SK-N-SH treated with all-trans-retinoic acid at 6 μM for 48 hours (cell line): ENCODE results near the gene MX2.

ENCODE experiments used
- ATAC-seq: fragments of 200-7000 bp; cut with Tn5 transposase; 3 replicates; pipeline ENCODE4 v1.9.1; 2020; ENCODE audit warnings: mild to moderate bottlenecking, moderate library complexity
- ARNTL ChIP-seq: fragments of 450-650 bp; formaldehyde crosslinking; IDR thresholded peaks from 2 replicates; pipeline ENCODE4 v1.5.0; 2020; ENCODE audit warnings: low read depth, mild to moderate bottlenecking, moderate library complexity, borderline replicate concordance
- BACH2 ChIP-seq: fragments of 250-450 bp; sonication (Bioruptor Pico); IDR thresholded peaks from 2 replicates; pipeline ENCODE4 v1.9.0; 2021; ENCODE audit warnings: mild to moderate bottlenecking, borderline replicate concordance
- CSDC2 ChIP-seq: fragments of 250-450 bp; sonication (Bioruptor Pico); IDR thresholded peaks from 2 replicates; pipeline ENCODE4 v1.5.0; 2020; ENCODE audit warnings: mild to moderate bottlenecking, moderate library complexity
- ESRRG ChIP-seq: fragments of 250-450 bp; sonication (Bioruptor Pico); IDR thresholded peaks from 2 replicates; pipeline ENCODE4 v1.6.1; 2021; ENCODE audit warnings: mild to moderate bottlenecking
- GLIS3 ChIP-seq: fragments of 250-450 bp; sonication (Bioruptor Pico); IDR thresholded peaks from 2 replicates; pipeline ENCODE4 v1.5.0; 2020; ENCODE audit warnings: mild to moderate bottlenecking, moderate library complexity
- ISL1 ChIP-seq: fragments of 250-450 bp; sonication (Bioruptor Pico); IDR thresholded peaks from 2 replicates; pipeline ENCODE4 v2.1.2; 2022; ENCODE audit warnings: mild to moderate bottlenecking, moderate library complexity
- OSR1 ChIP-seq: fragments of 250-450 bp; sonication (Bioruptor Pico); IDR thresholded peaks from 2 replicates; pipeline ENCODE4 v1.8.0; 2022; ENCODE audit warnings: moderate library complexity, mild to moderate bottlenecking, inconsistent platforms
- PPARA ChIP-seq: fragments of 250-450 bp; sonication (Bioruptor Pico); IDR thresholded peaks from 2 replicates; pipeline ENCODE4 v1.5.0; 2020; ENCODE audit warnings: mild to moderate bottlenecking, borderline replicate concordance
- SNAI2 ChIP-seq: fragments of 250-450 bp; sonication (Bioruptor Pico); IDR thresholded peaks from 2 replicates; pipeline ENCODE4 v1.5.0; 2020; ENCODE audit warnings: mild to moderate bottlenecking, moderate library complexity
- TCF4 ChIP-seq: fragments of 250-450 bp; sonication (Bioruptor Pico); IDR thresholded peaks from 2 replicates; pipeline ENCODE4 v1.8.0; 2021; ENCODE audit warnings: mild to moderate bottlenecking, moderate library complexity, borderline replicate concordance
- TOX ChIP-seq: fragments of 250-450 bp; sonication (Bioruptor Pico); IDR thresholded peaks from 2 replicates; pipeline ENCODE4 v1.8.0; 2021; ENCODE audit warnings: mild to moderate bottlenecking, moderate library complexity, borderline replicate concordance
- ZC3H10 ChIP-seq: fragments of 250-450 bp; sonication (Bioruptor Pico); IDR thresholded peaks from 2 replicates; pipeline ENCODE4 v1.5.1; 2021; ENCODE audit warnings: mild to moderate bottlenecking, moderate library complexity
- ZFP3 ChIP-seq: fragments of 250-450 bp; sonication (Bioruptor Pico); IDR thresholded peaks from 2 replicates; pipeline ENCODE4 v1.5.0; 2020; ENCODE audit warnings: mild to moderate bottlenecking, moderate library complexity
- ZFP30 ChIP-seq: fragments of 450-650 bp; formaldehyde crosslinking; IDR thresholded peaks from 2 replicates; pipeline ENCODE4 v1.5.0; 2022; ENCODE audit warnings: mild to moderate bottlenecking, moderate library complexity
- ZNF565 ChIP-seq: fragments of 450-650 bp; formaldehyde crosslinking; conservative IDR thresholded peaks from 2 replicates; pipeline ENCODE4 v1.5.0; 2020; ENCODE audit warnings: low read depth, mild to moderate bottlenecking, moderate library complexity
- ZNF70 ChIP-seq: fragments of 450-650 bp; formaldehyde crosslinking; IDR thresholded peaks from 2 replicates; pipeline ENCODE4 v1.5.0; 2020; ENCODE audit warnings: mild to moderate bottlenecking, moderate library complexity
- ZNF8 ChIP-seq: fragments of 450-650 bp; formaldehyde crosslinking; IDR thresholded peaks from 2 replicates; pipeline ENCODE4 v1.5.0; 2020; ENCODE audit warnings: mild to moderate bottlenecking, moderate library complexity
- TF ChIP-seq, protein P1 (sequence below): fragments of 250-450 bp; sonication (Bioruptor Pico); IDR thresholded peaks from 2 replicates; pipeline ENCODE4 v1.5.0; 2020; ENCODE audit warnings: mild to moderate bottlenecking, moderate library complexity
- TF ChIP-seq, protein P2 (sequence below): fragments of 250-450 bp; sonication (Bioruptor Pico); IDR thresholded peaks from 2 replicates; pipeline ENCODE4 v1.8.0; 2020; ENCODE audit warnings: mild to moderate bottlenecking, moderate library complexity, borderline replicate concordance
- TF ChIP-seq, protein P3 (sequence below): fragments of 250-450 bp; sonication (Bioruptor Pico); IDR thresholded peaks from 2 replicates; pipeline ENCODE4 v1.5.1; 2020; ENCODE audit warnings: low read depth, mild to moderate bottlenecking, moderate library complexity
- TF ChIP-seq, protein P4 (sequence below): fragments of 250-450 bp; sonication (Bioruptor Pico); IDR thresholded peaks from 2 replicates; pipeline ENCODE4 v1.8.0; 2021; ENCODE audit warnings: low read depth, mild to moderate bottlenecking, moderate library complexity, borderline replicate concordance
- TF ChIP-seq, protein P5 (sequence below): fragments of 250-450 bp; sonication (Bioruptor Pico); IDR thresholded peaks from 2 replicates; pipeline ENCODE4 v1.5.1; 2021; ENCODE audit warnings: mild to moderate bottlenecking, moderate library complexity

The MX2 gene

DNA sequence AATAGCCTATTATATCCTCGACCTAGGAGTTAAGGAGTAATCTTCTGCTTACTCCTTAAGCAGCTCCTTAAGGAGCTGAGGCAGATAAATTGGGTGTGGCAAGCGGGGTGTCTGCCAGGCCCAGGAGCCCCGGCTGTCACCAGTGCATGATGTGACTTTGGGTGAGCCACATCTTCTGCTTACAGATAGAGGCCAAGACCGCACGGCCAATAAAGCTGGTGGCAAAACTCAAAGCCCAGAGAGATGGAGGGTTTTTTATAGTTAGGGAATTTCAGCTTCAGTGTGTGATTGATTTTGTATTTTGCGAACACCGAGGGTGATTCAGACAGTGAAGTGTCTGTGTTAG, 9.8 kb downstream of the MX2 start (continued):
- TF ChIP-seq, protein P1, sequence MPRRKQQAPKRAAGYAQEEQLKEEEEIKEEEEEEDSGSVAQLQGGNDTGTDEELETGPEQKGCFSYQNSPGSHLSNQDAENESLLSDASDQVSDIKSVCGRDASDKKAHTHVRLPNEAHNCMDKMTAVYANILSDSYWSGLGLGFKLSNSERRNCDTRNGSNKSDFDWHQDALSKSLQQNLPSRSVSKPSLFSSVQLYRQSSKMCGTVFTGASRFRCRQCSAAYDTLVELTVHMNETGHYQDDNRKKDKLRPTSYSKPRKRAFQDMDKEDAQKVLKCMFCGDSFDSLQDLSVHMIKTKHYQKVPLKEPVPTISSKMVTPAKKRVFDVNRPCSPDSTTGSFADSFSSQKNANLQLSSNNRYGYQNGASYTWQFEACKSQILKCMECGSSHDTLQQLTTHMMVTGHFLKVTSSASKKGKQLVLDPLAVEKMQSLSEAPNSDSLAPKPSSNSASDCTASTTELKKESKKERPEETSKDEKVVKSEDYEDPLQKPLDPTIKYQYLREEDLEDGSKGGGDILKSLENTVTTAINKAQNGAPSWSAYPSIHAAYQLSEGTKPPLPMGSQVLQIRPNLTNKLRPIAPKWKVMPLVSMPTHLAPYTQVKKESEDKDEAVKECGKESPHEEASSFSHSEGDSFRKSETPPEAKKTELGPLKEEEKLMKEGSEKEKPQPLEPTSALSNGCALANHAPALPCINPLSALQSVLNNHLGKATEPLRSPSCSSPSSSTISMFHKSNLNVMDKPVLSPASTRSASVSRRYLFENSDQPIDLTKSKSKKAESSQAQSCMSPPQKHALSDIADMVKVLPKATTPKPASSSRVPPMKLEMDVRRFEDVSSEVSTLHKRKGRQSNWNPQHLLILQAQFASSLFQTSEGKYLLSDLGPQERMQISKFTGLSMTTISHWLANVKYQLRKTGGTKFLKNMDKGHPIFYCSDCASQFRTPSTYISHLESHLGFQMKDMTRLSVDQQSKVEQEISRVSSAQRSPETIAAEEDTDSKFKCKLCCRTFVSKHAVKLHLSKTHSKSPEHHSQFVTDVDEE (CRISPR knock-in tag): no peak
- TF ChIP-seq ARNTL (CRISPR knock-in tag): no peak

DNA sequence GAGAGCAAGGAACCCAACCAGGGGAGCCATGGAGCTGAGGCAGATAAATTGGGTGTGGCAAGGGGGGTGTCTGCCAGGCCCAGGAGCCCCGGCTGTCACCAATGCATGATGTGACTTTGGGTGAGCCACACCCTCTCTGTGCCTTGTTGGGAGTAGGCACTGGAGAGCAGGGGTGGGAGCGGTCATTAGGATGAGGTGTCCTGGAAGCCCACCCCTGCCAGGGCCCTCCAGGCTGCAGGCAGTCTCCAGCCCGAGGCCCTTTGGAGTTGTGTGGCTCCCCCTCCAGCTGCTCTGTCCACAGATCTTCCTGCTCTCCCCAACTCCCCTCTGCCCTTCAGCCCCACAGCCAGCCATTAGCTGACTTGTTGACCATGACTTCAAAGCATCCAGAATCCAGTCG, 11.4 kb downstream of the MX2 start:
- no peak for ATAC-seq
- TF ChIP-seq ZNF565 (CRISPR knock-in tag): no peak
- no peak for TF ChIP-seq ZFP30 (CRISPR knock-in tag)
- TF ChIP-seq ZNF70 (CRISPR knock-in tag): no peak
- TF ChIP-seq, protein P2, sequence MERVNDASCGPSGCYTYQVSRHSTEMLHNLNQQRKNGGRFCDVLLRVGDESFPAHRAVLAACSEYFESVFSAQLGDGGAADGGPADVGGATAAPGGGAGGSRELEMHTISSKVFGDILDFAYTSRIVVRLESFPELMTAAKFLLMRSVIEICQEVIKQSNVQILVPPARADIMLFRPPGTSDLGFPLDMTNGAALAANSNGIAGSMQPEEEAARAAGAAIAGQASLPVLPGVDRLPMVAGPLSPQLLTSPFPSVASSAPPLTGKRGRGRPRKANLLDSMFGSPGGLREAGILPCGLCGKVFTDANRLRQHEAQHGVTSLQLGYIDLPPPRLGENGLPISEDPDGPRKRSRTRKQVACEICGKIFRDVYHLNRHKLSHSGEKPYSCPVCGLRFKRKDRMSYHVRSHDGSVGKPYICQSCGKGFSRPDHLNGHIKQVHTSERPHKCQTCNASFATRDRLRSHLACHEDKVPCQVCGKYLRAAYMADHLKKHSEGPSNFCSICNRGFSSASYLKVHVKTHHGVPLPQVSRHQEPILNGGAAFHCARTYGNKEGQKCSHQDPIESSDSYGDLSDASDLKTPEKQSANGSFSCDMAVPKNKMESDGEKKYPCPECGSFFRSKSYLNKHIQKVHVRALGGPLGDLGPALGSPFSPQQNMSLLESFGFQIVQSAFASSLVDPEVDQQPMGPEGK: no peak
- TF ChIP-seq, protein P3, sequence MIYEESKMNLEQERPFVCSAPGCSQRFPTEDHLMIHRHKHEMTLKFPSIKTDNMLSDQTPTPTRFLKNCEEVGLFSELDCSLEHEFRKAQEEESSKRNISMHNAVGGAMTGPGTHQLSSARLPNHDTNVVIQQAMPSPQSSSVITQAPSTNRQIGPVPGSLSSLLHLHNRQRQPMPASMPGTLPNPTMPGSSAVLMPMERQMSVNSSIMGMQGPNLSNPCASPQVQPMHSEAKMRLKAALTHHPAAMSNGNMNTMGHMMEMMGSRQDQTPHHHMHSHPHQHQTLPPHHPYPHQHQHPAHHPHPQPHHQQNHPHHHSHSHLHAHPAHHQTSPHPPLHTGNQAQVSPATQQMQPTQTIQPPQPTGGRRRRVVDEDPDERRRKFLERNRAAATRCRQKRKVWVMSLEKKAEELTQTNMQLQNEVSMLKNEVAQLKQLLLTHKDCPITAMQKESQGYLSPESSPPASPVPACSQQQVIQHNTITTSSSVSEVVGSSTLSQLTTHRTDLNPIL (CRISPR knock-in tag): no peak
- TF ChIP-seq, protein P4, sequence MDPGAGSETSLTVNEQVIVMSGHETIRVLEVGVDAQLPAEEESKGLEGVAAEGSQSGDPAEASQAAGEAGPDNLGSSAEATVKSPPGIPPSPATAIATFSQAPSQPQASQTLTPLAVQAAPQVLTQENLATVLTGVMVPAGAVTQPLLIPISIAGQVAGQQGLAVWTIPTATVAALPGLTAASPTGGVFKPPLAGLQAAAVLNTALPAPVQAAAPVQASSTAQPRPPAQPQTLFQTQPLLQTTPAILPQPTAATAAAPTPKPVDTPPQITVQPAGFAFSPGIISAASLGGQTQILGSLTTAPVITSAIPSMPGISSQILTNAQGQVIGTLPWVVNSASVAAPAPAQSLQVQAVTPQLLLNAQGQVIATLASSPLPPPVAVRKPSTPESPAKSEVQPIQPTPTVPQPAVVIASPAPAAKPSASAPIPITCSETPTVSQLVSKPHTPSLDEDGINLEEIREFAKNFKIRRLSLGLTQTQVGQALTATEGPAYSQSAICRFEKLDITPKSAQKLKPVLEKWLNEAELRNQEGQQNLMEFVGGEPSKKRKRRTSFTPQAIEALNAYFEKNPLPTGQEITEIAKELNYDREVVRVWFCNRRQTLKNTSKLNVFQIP: no peak
- no peak for TF ChIP-seq ISL1 (CRISPR knock-in tag)
- TF ChIP-seq, protein P5, sequence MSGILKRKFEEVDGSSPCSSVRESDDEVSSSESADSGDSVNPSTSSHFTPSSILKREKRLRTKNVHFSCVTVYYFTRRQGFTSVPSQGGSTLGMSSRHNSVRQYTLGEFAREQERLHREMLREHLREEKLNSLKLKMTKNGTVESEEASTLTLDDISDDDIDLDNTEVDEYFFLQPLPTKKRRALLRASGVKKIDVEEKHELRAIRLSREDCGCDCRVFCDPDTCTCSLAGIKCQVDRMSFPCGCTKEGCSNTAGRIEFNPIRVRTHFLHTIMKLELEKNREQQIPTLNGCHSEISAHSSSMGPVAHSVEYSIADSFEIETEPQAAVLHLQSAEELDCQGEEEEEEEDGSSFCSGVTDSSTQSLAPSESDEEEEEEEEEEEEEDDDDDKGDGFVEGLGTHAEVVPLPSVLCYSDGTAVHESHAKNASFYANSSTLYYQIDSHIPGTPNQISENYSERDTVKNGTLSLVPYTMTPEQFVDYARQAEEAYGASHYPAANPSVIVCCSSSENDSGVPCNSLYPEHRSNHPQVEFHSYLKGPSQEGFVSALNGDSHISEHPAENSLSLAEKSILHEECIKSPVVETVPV (CRISPR knock-in tag): no peak
- TF ChIP-seq ZC3H10 (CRISPR knock-in tag): no peak
- no peak for TF ChIP-seq ZFP3
- no peak for TF ChIP-seq GLIS3 (CRISPR knock-in tag)
- TF ChIP-seq SNAI2 (CRISPR knock-in tag): no peak
- TF ChIP-seq TOX (CRISPR knock-in tag): no peak
- TF ChIP-seq ARNTL (CRISPR knock-in tag): no peak
- TF ChIP-seq TCF4 (CRISPR knock-in tag): no peak
- no peak for TF ChIP-seq ESRRG (CRISPR knock-in tag)
- no peak for TF ChIP-seq BACH2 (CRISPR knock-in tag)
- TF ChIP-seq ZNF8 (CRISPR knock-in tag): no peak

DNA sequence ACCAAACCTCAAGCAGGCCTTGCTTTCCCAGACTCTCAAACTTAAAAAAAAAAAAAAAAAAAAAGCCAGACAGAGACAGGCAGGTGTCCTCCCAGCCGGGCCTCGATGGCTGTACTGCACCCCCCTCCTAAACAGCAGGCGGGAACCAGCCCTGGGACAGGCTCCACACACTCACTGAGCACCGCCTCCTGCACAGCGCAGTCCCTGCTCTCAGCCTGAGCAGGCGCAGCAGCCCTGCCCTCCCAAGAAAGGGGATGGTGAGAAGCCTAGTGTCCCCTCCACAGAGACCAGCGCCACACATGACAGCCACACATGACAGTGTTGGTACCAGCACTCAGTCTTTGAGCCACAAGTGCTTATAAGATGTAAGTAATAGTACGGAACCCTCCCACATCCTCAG, 11.9 kb downstream of the MX2 start:
- ATAC-seq: no peak
- TF ChIP-seq BACH2 (CRISPR knock-in tag) (no peak), PPARA (CRISPR knock-in tag) (no peak), ZNF8 (CRISPR knock-in tag) (no peak), ISL1 (CRISPR knock-in tag) (no peak), ESRRG (CRISPR knock-in tag) (no peak), ZNF565 (CRISPR knock-in tag) (no peak), ZFP30 (CRISPR knock-in tag) (no peak), GLIS3 (CRISPR knock-in tag) (no peak), ZC3H10 (CRISPR knock-in tag) (no peak), OSR1 (CRISPR knock-in tag) (no peak), ZNF70 (CRISPR knock-in tag) (no peak), CSDC2 (CRISPR knock-in tag) (no peak)
- TF ChIP-seq, protein P2: no peak
- TF ChIP-seq, protein P4: no peak
- TF ChIP-seq, protein P5 (CRISPR knock-in tag): no peak
- TF ChIP-seq, protein P3 (CRISPR knock-in tag): no peak
